PC-9 (cell line): Measurements from ENCODE around the gene HOMEZ.

Experiments
- CTCF ChIP-seq: fragments of 200-600 bp; sonication (generic); conservative IDR thresholded peaks from 2 replicates; pipeline ENCODE4 v1.6.1; 2017; ENCODE audit warnings: mixed run types, antibody characterized with exemption, mild to moderate bottlenecking, moderate library complexity
- EZH2 ChIP-seq: fragments of 200-600 bp; sonication (generic); IDR thresholded peaks from 2 replicates; pipeline ENCODE4 v1.8.0; 2017; ENCODE audit warnings: antibody characterized with exemption, low read depth

- TF ChIP-seq CTCF (peak; percentile 77), EZH2 (no peak)
These were observed 42.2 kb upstream of the HOMEZ start for GRCh38 chr14:23327947-23328744.
